Measurements from ENCODE around the gene WDR59. TPM values are rescaled to one million over a fixed set of nuclear protein-coding genes. Genes with fewer than 3 reads are reported as not detected.

WDR59 gene
- total and polyA plus RNA-seq, 2 of the 4 experiments (the other 2 are of a cell fraction) = 29.4 to 44.6 TPM

- CTCF ChIA-PET = interaction anchor here (1.3 kb wide), 1 partner anchor 12 kb away, joined by 3 read pairs; no protein-coding TSS in a partner anchor
- no peak overlapping the region for H4K8ac ChIP-seq (ENCODE audit: low read depth in 2 of 2, low read length in 2 of 2)
- no peak overlapping the region for H2BK120ac ChIP-seq (ENCODE audit: low read depth, low read length)
- no peak overlapping the region for H3K4me2 ChIP-seq (ENCODE audit: low read depth, low read length)
- H3K23ac ChIP-seq (ENCODE audit: low read depth, low read length) = no peak overlapping the region
- H3K27ac ChIP-seq (ENCODE audit: insufficient read depth, low read length) = no peak overlapping the region
- BruUV-seq (replicated peaks) = no TSS peak
- H3K4me1 ChIP-seq (ENCODE audit: control insufficient read depth, insufficient read depth, low read length) = no peaks in the 10 kb centered on the region
- H2BK5ac ChIP-seq (ENCODE audit: low read depth, low read length, poor library complexity, severe bottlenecking) = no peak overlapping the region
- TF ChIP-seq CEBPB (IDR thresholded peaks at IDR 0.05; ENCODE audit: low read depth, low read length) = no peak
- TF ChIP-seq MAZ (IDR thresholded peaks at IDR 0.05; ENCODE audit: borderline replicate concordance, low read depth, low read length) = no peak
- TF ChIP-seq RAD21 (IDR thresholded peaks at IDR 0.05; ENCODE audit: low read length) = no peak
- no peak for TF ChIP-seq CTCF (conservative IDR thresholded peaks at IDR 0.05; ENCODE audit: low read depth, low read length)
- TF ChIP-seq MAFK (IDR thresholded peaks at IDR 0.05; ENCODE audit: low read depth, low read length) = no peak
- TF ChIP-seq MXI1 (IDR thresholded peaks at IDR 0.05; ENCODE audit: borderline replicate concordance, low read depth, low read length) = no peak
- no peak for TF ChIP-seq USF2 (IDR thresholded peaks at IDR 0.05; ENCODE audit: low read depth, low read length)
- TF ChIP-seq NFE2L2 (IDR thresholded peaks at IDR 0.05; ENCODE audit: low read depth, low read length) = no peak
- TF ChIP-seq BHLHE40 (IDR thresholded peaks at IDR 0.05; ENCODE audit: low read depth, low read length) = no peak
- no peak for TF ChIP-seq CHD1 (IDR thresholded peaks at IDR 0.05; ENCODE audit: low read depth, low read length)
- no peak for TF ChIP-seq RFX5 (IDR thresholded peaks at IDR 0.05; ENCODE audit: low read depth, low read length)
- no peak for TF ChIP-seq SMC3 (IDR thresholded peaks at IDR 0.05; ENCODE audit: low read depth, low read length)
- TF ChIP-seq RCOR1 (IDR thresholded peaks at IDR 0.05; ENCODE audit: insufficient replicate concordance, low read length) = no peak
- no peak for TF ChIP-seq ELK1 (IDR thresholded peaks at IDR 0.05; ENCODE audit: borderline replicate concordance, low read depth, low read length)
- H3K4ac ChIP-seq (ENCODE audit: low read depth, low read length) = no peak overlapping the region
- intact Hi-C loops (cut with micrococcal nuclease) = no loop called here
- no peak overlapping the region for H3K9ac ChIP-seq (ENCODE audit: low read depth, low read length)
- H2BK20ac ChIP-seq (ENCODE audit: low read depth, low read length) = no peak overlapping the region
- H3K36me3 ChIP-seq (ENCODE audit: control insufficient read depth, insufficient read depth, low read length) = no peaks in the 10 kb centered on the region
- H2BK15ac ChIP-seq (ENCODE audit: low read depth, low read length) = no peak overlapping the region
- DNase-seq (no peak), ATAC-seq (ENCODE audit: low read depth) (no peak)
- peaks cover 4% of the 10 kb centered on the region; the same call in 1 of the 2 replicates for H3K9me3 ChIP-seq (ENCODE audit: control insufficient read depth, insufficient read depth, low read length)
- H3K18ac ChIP-seq (ENCODE audit: low read depth, low read length) = no peak overlapping the region
- no peak overlapping the region for H3K56ac ChIP-seq (ENCODE audit: extremely low read depth, insufficient read depth, low read length)
- dilution Hi-C loops (cut with HindIII; ENCODE audit: low sequenced_read_pairs, unreplicated experiment) = no loop called here
- no peak overlapping the region for H2AFZ ChIP-seq (replicated peaks; ENCODE audit: low read length, poor library complexity)
- no peak overlapping the region for H2AK5ac ChIP-seq (ENCODE audit: low read depth, low read length)
- H3K14ac ChIP-seq (replicated peaks; ENCODE audit: low read depth, low read length) = no peak overlapping the region
- no peak overlapping the region for H4K5ac ChIP-seq (ENCODE audit: low read depth, low read length)
- H4K20me1 ChIP-seq (ENCODE audit: insufficient read depth, low read length) = no peaks in the 10 kb centered on the region
- no peaks in the 10 kb centered on the region for H3K79me1 ChIP-seq (ENCODE audit: low read depth in 1 of 2, low read length in 2 of 2)
- H2AK9ac ChIP-seq (replicated peaks; ENCODE audit: low read depth, low read length, poor library complexity) = no peak overlapping the region
- no peak overlapping the region for H4K91ac ChIP-seq (ENCODE audit: insufficient read depth, low read depth, low read length)
- WGBS, 2 experiments (ENCODE audit: extremely low coverage in 2 of 2, insufficient read length in 1 of 2) = no CpG with 5 or more reads among the region's 3 CpGs
- in situ Hi-C loops (cut with MboI; ENCODE audit: low sequenced_read_pairs) = no loop called here
- POLR2A ChIA-PET (ENCODE audit: unreplicated experiment) = interaction anchor here (0.6 kb wide), 1 partner anchor 112 kb away, joined by 4 read pairs; no protein-coding TSS in a partner anchor
- peaks cover 15% of the 10 kb centered on the region for H3K27me3 ChIP-seq (ENCODE audit: control insufficient read depth, insufficient read depth, low read length)
- no peak overlapping the region for H3K4me3 ChIP-seq (ENCODE audit: insufficient read depth, low read depth, low read length)
- no peaks in the 10 kb centered on the region for H3K9me1 ChIP-seq (ENCODE audit: insufficient read depth, low read length)
Observed at GRCh38 chr16:74825016-74825415, 159.9 kb downstream of the WDR59 start.

All from IMR-90 (cell line).